ENCODE data around the gene GRB10.

Gene GRB10

GRCh38 chr7:50685135-50686065, 97.3 kb downstream of the GRB10 start:
- DNase-seq = peak; percentile 9

GRCh38 chr7:50684713-50685075, 98.0 kb downstream of the GRB10 start:
- DNase-seq = no peak

- DNase-seq = no peak
Observed at GRCh38 chr7:50684011-50684712, 98.5 kb downstream of the GRB10 start.

GRCh38 chr7:50682573-50682972, 100.1 kb downstream of the GRB10 start:
- no peak for DNase-seq

- DNase-seq = no peak
Observed at GRCh38 chr7:50682079-50682478, 100.6 kb downstream of the GRB10 start.

GRCh38 chr7:50681432-50682045, 101.2 kb downstream of the GRB10 start:
- DNase-seq = peak; percentile 48

GRCh38 chr7:50679218-50680007, 103.3 kb downstream of the GRB10 start:
- DNase-seq = peak; percentile 90

DNA sequence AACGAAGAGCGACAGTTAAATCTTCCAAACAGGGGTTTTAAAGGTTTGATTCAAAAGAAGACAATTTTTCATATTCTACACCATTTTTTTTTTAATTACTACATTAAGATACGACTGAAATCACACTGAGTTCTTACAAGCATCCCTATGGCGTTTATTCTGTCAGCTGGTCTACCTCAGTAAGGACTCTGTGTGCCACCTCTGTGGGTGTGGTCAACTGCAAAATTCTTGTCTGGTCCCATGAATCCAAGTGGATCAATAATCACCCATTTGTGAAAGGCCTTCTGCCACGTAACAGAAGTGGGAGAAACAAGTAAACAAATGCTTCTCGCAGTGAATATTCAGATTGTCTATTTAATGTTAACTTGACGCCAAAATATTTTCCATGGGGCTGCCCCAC, 104.1 kb downstream of the GRB10 start:
- DNase-seq = no peak

DNA sequence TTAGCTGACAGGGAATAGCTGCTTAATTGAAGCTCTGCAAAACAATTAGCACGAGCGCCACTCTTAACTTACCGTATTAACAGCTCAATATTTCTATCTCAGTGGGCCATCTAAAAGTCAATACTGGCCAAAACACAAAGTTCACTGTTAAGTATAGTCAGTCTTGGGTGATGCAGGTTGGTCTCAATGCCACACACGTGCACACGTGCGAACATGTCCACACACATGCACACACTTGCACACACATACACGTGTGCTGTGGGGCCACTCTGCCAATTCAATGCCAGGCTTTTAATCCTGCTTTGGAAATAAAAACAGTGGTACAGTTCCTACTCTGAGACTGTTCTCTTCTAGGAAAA, 105.1 kb downstream of the GRB10 start:
- no peak for DNase-seq

GRCh38 chr7:50676740-50677637, 105.7 kb downstream of the GRB10 start:
- DNase-seq = no peak

GRCh38 chr7:50676079-50676478, 106.6 kb downstream of the GRB10 start:
- no peak for DNase-seq

DNA sequence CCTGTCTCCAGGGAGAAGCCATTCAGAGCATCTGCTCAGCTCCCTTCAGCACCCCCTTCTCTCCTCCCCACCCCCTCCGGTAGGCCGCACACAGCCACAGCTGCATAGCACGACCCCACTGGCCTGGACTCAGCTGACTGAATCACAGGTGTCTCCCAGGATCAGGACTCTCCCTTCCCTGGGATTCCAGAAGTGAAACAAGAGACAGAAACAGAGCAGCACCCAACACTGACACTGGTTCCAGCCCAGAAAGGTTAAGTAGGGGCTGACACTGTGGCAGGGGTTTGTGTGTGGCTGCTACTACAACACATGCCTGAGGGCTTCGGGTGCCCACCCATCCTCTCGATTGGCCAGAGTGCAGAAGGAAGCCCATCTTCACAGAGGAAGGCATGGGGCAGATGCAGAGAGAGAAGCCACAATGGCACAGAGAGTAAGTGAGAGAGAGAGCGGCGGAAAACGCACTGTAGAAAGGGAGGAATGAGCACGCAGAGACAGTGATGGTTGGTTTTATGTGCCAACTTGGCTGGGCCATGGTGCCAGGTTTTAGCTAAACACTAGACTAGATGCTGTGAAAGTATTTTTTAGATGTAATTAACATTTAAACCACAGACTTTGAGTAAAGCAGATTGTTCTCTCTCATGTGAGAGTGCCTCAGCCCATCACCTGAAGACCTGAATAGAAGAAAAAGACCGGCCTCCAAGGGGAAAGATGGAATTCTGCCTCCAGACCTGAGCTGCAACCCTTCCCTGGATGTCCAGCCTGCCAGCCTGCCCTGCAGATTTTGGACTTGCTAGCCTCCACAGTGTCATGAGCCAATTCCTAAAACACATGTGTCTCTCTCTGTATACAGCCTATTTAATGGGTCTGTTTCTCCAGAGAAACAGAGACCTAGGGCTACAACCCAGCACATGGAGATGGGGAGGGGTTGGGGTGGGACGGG, 107.5 kb downstream of the GRB10 start:
- no peak for DNase-seq

DNA sequence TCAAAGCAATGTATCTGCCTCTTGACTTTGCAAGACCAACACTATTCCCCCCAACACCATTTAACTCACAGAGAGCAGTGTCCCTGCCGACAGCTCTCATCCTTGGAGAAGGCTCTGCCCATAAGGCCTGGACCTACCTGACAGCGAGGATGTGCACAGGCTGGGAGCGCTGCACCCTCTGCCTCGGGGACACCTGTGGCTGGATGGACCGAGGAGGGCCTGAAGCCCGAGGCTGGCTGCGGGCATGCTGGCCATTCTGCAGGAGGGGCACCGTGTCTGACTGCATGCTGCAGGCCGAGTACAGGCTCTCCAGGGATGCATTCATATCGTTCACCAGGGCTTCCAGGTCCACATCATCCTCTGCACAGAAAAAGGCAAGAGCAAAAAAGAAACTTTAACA, 108.4 kb downstream of the GRB10 start:
- DNase-seq = no peak

DNA sequence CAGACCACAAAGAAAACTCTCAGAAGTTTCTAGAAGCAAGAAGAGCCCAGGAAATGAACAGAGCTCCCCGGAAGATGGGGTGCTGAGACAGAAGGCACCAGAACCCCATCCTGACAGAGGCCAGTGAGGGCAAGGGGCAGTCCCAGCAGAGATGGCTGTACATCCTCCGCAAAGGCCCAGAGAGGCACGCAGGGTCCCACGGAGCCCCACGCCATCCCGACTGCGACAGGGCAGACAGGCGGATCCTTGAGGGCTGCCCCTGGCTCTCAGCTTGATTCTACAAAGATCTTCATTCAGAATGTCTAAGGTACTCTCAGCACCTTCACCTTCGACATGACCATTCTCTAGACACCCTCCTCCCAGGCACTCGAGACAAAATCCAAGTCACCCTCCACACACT, 109.6 kb downstream of the GRB10 start:
- no peak for DNase-seq

GRCh38 chr7:50672045-50672444, 110.7 kb downstream of the GRB10 start:
- no peak for DNase-seq

DNA sequence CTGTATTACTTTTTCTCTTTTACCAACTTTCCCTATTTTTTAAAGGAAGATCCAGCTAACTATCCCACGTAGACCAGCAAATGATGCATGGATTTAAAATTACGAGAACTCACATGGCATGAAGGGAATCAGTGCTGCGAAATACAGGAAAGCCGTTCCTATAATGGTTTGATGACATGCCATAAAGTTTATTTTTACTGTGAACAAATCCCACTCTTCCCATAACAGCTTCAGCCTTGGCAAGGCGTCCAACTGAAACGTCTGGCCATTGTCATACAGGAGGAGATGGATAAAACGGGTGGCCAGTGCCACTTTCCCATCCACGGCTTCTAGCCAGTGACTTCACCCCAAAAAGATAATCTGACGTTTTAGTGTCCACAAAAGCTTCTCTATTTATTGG, 111.3 kb downstream of the GRB10 start:
- DNase-seq = no peak

GRCh38 chr7:50669890-50670289, 112.8 kb downstream of the GRB10 start:
- no peak for DNase-seq

GRCh38 chr7:50667789-50668226, 114.9 kb downstream of the GRB10 start:
- DNase-seq = no peak

- no peak for DNase-seq
Observed at GRCh38 chr7:50667338-50667737, 115.4 kb downstream of the GRB10 start.

DNA sequence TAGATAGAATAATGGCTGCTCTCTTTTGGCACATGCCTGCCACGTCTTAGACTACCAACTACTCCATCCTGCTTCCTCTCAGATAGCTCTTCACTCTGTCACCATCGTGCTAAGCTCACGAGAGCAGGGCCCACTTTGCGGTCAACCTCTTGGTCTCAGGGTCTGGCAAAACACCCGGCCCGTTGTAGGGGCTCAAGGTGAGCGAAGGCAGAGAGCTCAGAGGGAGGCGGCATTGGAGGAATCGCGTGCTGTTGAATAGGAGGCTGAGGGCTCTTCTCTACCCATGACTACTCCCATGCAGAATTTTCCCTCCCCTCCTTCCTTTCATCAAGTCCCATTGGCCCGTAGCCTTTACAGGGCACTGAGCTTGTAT, 116.6 kb downstream of the GRB10 start:
- no peak for DNase-seq

Measured in NCI-H2029 treated with DMSO at 0.1 percent for 48 hours (cell line).